Erythroblast (primary cell): ENCODE data around the gene IL1R1.

Experiments
- DNase-seq, 2 experiments: peaks; one replicate each; lab custom pipeline; 2025; lab: John Stamatoyannopoulos, UW
- GATA1 ChIP-seq: IDR thresholded peaks from 2 replicates; pipeline ENCODE4 v1.6.1; 2011; ENCODE audit warnings: low read depth, mild to moderate bottlenecking, control low read depth, low read length, moderate library complexity
- POLR2A ChIP-seq: IDR thresholded peaks from 2 replicates; pipeline ENCODE4 v1.6.1; 2011; ENCODE audit warnings: mild to moderate bottlenecking, low read length

The IL1R1 gene

GRCh38 chr2:102154946-102155702, 12.6 kb downstream of the IL1R1 start:
- TF ChIP-seq POLR2A (no peak), GATA1 (no peak)

DNA sequence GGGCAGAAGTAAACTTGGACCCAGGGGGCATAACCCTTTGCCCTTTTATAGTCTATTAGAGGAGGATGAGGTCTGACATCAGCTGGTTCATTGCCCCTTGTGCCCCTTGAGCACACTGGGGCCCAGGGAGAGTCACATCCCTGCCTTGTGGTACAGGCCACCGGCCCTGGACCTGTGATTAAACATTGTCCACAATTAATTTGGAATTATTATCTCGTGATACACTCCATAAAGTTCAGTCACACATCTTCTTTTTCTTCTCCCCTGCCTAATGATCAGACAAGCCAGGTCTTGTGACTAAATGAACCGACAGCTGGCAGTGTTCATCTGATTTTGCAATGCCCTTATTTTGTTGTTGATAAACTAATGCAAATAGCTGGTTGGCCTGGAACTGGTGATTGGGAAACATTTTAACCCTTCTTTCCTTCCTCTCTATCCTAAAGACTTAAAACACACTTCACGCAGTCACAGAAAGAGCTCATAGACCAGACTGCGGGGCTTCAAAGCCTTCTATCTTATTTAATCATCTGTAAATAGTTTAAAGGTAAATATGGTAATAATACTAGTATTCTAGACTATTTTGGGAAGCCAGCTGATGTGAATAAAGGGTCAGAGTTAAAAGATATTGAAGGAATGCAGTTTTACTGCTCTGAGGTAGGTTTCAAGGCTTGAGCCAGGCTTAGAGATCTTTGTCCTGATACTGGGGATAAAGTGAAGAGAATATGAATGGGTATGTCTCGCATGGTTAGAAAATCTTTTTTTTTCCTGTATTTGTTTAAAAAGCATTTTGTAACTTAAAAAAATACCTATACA, 13.4 kb downstream of the IL1R1 start:
- no peak for DNase-seq
- TF ChIP-seq POLR2A = no peak
- no peak for TF ChIP-seq GATA1

More at GRCh38 chr2:102154946-102155702, 12.6 kb downstream of the IL1R1 start:
- DNase-seq = no peak

GRCh38 chr2:102158011-102158755, 15.6 kb downstream of the IL1R1 start:
- DNase-seq = no peak
- TF ChIP-seq GATA1 (no peak), POLR2A (no peak)

DNA sequence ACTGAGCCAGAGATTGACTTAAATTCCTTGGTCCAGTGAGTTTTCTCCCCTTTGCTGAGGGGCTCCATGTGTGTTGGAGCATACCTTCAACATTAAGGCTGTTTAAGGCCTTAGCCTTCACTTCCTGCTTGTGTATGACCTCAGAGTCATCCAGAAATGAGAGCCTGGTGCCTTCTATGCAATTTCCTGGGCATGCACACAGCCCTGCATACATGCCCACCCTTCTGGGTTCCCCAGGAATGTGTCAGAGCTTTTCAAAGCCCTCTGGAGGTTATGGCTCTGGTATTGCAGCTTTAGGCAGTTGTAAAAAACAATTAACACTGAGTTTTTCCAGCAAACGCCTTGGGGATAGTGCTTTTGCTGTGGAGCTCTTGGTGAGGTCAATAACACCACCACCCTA, 16.7 kb downstream of the IL1R1 start:
- no peak for DNase-seq
- TF ChIP-seq POLR2A = no peak
- no peak for TF ChIP-seq GATA1

- TF ChIP-seq GATA1 = no peak
- TF ChIP-seq POLR2A = no peak
Observed at GRCh38 chr2:102166189-102166845, 23.8 kb downstream of the IL1R1 start.

DNA sequence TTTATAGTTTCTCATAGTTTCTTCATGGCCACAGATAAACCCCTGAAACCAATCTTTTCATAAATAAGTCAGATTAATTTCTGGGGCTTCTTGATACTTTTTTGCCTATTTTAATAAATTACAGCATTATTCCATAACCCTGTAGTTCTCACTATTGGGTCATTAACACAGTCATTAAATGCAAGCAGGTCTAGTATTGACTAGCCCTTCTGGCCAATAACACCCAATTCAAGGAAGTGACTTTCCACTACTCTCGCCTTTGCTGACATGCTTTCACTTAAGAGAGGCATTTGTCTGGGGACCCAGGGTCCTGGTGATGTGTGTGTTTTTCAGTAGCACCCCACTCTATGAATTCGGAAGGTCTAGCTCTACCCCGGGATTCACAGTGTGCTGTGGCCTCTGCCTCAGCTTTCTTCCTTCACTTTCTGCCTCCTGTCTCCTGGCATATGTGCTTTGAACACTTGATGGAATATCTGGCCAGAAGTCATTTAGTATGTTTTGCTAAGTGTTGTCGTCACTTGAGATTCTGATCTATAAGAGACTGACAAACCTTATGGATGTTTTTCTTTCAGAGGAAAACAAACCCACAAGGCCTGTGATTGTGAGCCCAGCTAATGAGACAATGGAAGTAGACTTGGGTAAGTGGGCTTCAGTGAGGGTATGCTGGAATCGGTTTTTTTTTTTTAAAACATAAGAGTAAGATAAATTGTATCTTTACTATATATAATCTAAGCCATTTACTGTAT, 25.7 kb downstream of the IL1R1 start:
- TF ChIP-seq GATA1 = no peak
- TF ChIP-seq POLR2A = no peak
- DNase-seq = no peak

More at GRCh38 chr2:102166189-102166845, 23.8 kb downstream of the IL1R1 start:
- DNase-seq = peak; percentile 24 to 47

GRCh38 chr2:102171946-102172345, 29.4 kb downstream of the IL1R1 start:
- TF ChIP-seq GATA1 (no peak), POLR2A (no peak)

DNA sequence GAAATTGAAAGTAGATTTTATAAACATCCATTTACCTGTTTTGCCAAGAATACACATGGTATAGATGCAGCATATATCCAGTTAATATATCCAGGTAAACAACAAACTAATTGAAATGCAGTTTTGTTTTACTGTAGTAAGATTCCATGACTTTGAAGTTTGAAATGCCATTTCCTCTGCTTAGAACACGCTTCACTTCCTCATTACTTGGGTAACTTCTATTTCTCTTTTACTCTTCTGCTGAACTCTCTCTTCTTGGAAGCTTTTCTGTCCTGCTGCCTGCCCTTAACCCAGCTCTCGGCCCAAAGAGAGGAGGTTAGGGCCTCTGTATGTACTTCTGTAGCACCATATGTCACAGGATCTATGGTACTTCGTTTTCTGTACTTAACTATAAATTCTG, 30.2 kb downstream of the IL1R1 start:
- TF ChIP-seq GATA1 (no peak), POLR2A (no peak)
- no peak for DNase-seq

More at GRCh38 chr2:102171946-102172345, 29.4 kb downstream of the IL1R1 start:
- DNase-seq = no peak

DNA sequence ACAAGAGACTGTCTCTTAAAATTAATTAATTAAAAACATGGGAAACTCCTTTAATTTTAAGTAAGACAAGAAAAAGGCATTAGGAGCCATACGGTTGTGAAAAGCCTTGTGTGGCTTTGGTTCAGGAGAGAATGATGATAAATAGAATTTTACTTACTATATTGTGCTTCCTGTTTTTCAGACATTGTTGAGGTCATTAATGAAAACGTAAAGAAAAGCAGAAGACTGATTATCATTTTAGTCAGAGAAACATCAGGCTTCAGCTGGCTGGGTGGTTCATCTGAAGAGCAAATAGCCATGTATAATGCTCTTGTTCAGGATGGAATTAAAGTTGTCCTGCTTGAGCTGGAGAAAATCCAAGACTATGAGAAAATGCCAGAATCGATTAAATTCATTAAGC, 33.6 kb downstream of the IL1R1 start:
- TF ChIP-seq POLR2A (no peak), GATA1 (no peak)
- no peak for DNase-seq

DNA sequence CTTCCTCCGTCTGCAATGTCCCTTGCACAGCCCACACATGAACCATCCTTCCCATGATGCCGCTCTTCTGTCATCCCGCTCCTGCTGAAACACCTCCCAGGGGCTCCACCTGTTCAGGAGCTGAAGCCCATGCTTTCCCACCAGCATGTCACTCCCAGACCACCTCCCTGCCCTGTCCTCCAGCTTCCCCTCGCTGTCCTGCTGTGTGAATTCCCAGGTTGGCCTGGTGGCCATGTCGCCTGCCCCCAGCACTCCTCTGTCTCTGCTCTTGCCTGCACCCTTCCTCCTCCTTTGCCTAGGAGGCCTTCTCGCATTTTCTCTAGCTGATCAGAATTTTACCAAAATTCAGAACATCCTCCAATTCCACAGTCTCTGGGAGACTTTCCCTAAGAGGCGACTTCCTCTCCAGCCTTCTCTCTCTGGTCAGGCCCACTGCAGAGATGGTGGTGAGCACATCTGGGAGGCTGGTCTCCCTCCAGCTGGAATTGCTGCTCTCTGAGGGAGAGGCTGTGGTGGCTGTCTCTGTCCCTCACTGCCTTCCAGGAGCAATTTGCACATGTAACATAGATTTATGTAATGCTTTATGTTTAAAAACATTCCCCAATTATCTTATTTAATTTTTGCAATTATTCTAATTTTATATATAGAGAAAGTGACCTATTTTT, 35.4 kb downstream of the IL1R1 start:
- DNase-seq = no peak

DNA sequence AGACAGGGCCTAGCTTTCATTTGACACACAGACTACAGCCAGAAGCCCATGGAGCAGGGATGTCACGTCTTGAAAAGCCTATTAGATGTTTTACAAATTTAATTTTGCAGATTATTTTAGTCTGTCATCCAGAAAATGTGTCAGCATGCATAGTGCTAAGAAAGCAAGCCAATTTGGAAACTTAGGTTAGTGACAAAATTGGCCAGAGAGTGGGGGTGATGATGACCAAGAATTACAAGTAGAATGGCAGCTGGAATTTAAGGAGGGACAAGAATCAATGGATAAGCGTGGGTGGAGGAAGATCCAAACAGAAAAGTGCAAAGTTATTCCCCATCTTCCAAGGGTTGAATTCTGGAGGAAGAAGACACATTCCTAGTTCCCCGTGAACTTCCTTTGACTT, 36.5 kb downstream of the IL1R1 start:
- no peak for DNase-seq
- TF ChIP-seq GATA1 = no peak
- TF ChIP-seq POLR2A = no peak

More for the DNA sequence above, 35.4 kb downstream of the IL1R1 start:
- TF ChIP-seq GATA1 (no peak), POLR2A (no peak)

DNA sequence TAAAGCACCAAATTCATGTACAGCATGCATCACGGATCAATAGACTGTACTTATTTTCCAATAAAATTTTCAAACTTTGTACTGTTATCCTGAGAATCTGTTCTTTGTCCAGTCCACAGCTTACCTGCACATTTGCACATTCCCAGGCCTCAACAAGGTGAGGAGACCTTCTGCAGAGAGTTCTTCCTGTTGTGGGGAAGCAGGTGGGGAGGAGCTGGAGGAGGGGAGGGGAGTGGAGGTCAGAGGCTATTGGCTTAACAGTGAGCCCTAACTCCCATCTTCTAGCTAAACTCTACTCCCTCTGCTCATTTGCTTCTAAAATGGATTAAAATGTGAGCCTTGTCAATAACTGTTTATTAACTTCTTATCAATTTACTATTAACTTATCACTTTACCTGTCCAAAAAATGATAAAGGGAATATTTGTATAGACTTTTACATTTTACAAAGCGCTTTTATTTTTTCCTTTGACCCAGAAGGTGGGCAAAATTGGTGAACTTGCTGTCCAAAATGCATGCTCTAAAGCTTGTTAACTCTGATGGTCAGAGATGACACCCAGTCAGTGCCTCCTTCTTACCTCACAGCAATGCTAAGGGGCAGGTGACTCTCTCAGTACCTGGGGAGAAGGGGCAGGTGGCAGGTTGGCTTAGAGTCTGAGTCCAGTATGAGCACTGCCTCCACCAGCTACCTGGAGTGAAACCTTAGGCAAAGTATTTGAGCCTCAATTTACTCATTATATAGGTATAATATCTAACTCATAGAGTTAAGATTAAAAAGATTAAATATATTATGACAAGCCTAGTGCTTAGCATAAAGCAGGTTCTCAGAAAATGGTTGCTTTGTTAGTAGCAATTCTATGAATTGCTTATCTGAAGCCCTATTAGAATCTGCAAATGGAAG, 37.5 kb downstream of the IL1R1 start:
- no peak for TF ChIP-seq GATA1
- no peak for TF ChIP-seq POLR2A
- DNase-seq = no peak
